ENCODE measurements around the gene RNU5D-1. TPM values are rescaled to one million over a fixed set of nuclear protein-coding genes. Genes with fewer than 3 reads are reported as not detected.
A peak's percentile ranks its signal among the peaks of the same experiment; 100 is the strongest.
"Not testable (repeated sequence)": the region's sequence is repeated elsewhere in the genome, so short reads cannot be mapped to it uniquely, and the experiment has no call there.

The RNU5D-1 gene
- total RNA-seq: not detected
- polyA plus RNA-seq: not detected
- total RNA-seq: 1.3 to 7.1 (median 3.9) reads per million in 6 experiments

GRCh38 chr1:44730741-44731512 lies at the start of gene RNU5D-1:
TSS of gene RNU5D-1 (minus strand) at chr1:44731170.
- H3K27me3 Mint-ChIP-seq: no peaks in the 10 kb centered on the region
- no peaks in the 10 kb centered on the region for H3K9me3 Mint-ChIP-seq
- peak within 1 kb of the TSS; percentile 53 to 89 (median 80) for H3K4me3 Mint-ChIP-seq
- H3K27ac Mint-ChIP-seq: peak within 1 kb of the TSS; percentile 96 to 100 (median 99)
- peak; percentile 84 to 96 (median 90) for DNase-seq
- ATAC-seq: peak; percentile 80 to 83
- POLR2A ChIA-PET: interaction anchor here (0.6 to 11.7 kb wide), 36 partner anchors 9 to 1874 kb away, joined by 3 to 143 read pairs (median 4); partner anchors contain the start of genes BTBD19, DYNLT4, GPBP1L1 and HECTD3
- no peaks in the 10 kb centered on the region for H3K36me3 Mint-ChIP-seq
- H3K4me1 Mint-ChIP-seq: peaks cover 19 to 40% (median 32%) of the 10 kb centered on the region in 4 donors

GRCh38 chr1:44780583-44781121 lies 49.7 kb upstream of the RNU5D-1 start:
- H3K9me3 Mint-ChIP-seq: no peaks in the 10 kb centered on the region

GRCh38 chr1:44778705-44779576 lies 48.0 kb upstream of the RNU5D-1 start:
- POLR2A ChIA-PET: interaction anchor here (0.6 to 5.3 kb wide), 3 partner anchors 8 to 680 kb away, joined by 3 to 109 read pairs (median 99); partner anchors contain the start of genes BEST4 and RNU5D-1
- no peak for DNase-seq
- H3K4me3 Mint-ChIP-seq: peak overlapping the region in 3 of 10 donors; percentile 34 to 72 (median 37)
- peaks cover 0 to 60% (median 18%) of the 10 kb centered on the region in 3 donors for H3K36me3 Mint-ChIP-seq
- ATAC-seq: no peak
- H3K27ac Mint-ChIP-seq: peak overlapping the region in 7 of 10 donors; percentile 7 to 95 (median 81)
- H3K27me3 Mint-ChIP-seq: no peaks in the 10 kb centered on the region
- H3K9me3 Mint-ChIP-seq: no peaks in the 10 kb centered on the region
- H3K4me1 Mint-ChIP-seq: peaks cover 26 to 53% (median 41%) of the 10 kb centered on the region in 4 donors

More at GRCh38 chr1:44780583-44781121, 49.7 kb upstream of the RNU5D-1 start:
- ATAC-seq: no peak
- H3K4me3 Mint-ChIP-seq: peak overlapping the region in 1 of 10 donors; percentile 24
- no peaks in the 10 kb centered on the region for H3K27me3 Mint-ChIP-seq
- POLR2A ChIA-PET: interaction anchor here (0.8 kb wide), 1 partner anchor 20 kb away, joined by 4 read pairs; the partner anchor contains the start of gene PLK3
- DNase-seq: no peak
- peaks cover 0 to 60% (median 18%) of the 10 kb centered on the region in 3 donors for H3K36me3 Mint-ChIP-seq
- H3K4me1 Mint-ChIP-seq: peaks cover 28 to 55% (median 46%) of the 10 kb centered on the region in 4 donors
- peak overlapping the region in 3 of 10 donors; percentile 38 to 68 (median 44) for H3K27ac Mint-ChIP-seq

- peaks cover 23 to 45% (median 35%) of the 10 kb centered on the region in 4 donors for H3K4me1 Mint-ChIP-seq
These were observed 47.1 kb upstream of the RNU5D-1 start for GRCh38 chr1:44777969-44778635.

GRCh38 chr1:44777547-44777946 lies 46.6 kb upstream of the RNU5D-1 start:
- no peaks in the 10 kb centered on the region for H3K9me3 Mint-ChIP-seq
- H3K36me3 Mint-ChIP-seq: peaks cover 0 to 60% (median 18%) of the 10 kb centered on the region in 3 donors
- H3K27ac Mint-ChIP-seq: peak overlapping the region; percentile 57 to 98 (median 86)
- ATAC-seq: no peak
- DNase-seq: no peak
- no peaks in the 10 kb centered on the region for H3K27me3 Mint-ChIP-seq
- POLR2A ChIA-PET: interaction anchor here (0.5 to 5.3 kb wide), 6 partner anchors 9 to 234 kb away, joined by 3 to 109 read pairs (median 43); partner anchors contain the start of genes BEST4, HECTD3, RNU5D-1 and UROD
- H3K4me1 Mint-ChIP-seq: peaks cover 23 to 42% (median 34%) of the 10 kb centered on the region in 4 donors
- H3K4me3 Mint-ChIP-seq: peak overlapping the region; percentile 51 to 97 (median 90)

More at GRCh38 chr1:44777969-44778635, 47.1 kb upstream of the RNU5D-1 start:
- no peaks in the 10 kb centered on the region for H3K9me3 Mint-ChIP-seq
- peaks cover 0 to 60% (median 18%) of the 10 kb centered on the region in 3 donors for H3K36me3 Mint-ChIP-seq
- H3K4me3 Mint-ChIP-seq: peak overlapping the region in 6 of 10 donors; percentile 6 to 97 (median 55)
- DNase-seq (no peak), ATAC-seq (no peak)
- POLR2A ChIA-PET: interaction anchor here (0.5 to 5.3 kb wide), 4 partner anchors 9 to 57 kb away, joined by 3 to 109 read pairs (median 68); partner anchors contain the start of genes BEST4 and RNU5D-1
- peak overlapping the region in 9 of 10 donors; percentile 24 to 97 (median 81) for H3K27ac Mint-ChIP-seq
- H3K27me3 Mint-ChIP-seq: no peaks in the 10 kb centered on the region

- H3K4me1 Mint-ChIP-seq: peaks cover 23 to 42% (median 34%) of the 10 kb centered on the region in 4 donors
- H3K27me3 Mint-ChIP-seq: no peaks in the 10 kb centered on the region
- POLR2A ChIA-PET: interaction anchor here (0.5 to 5.3 kb wide), 18 partner anchors 10 to 808 kb away, joined by 4 to 109 read pairs (median 13); partner anchors contain the start of genes ARMH1, BEST4, BTBD19 and DYNLT4
- no peaks in the 10 kb centered on the region for H3K9me3 Mint-ChIP-seq
- peak overlapping the region; percentile 92 to 99 (median 96) for H3K27ac Mint-ChIP-seq
- DNase-seq (no peak), ATAC-seq (no peak)
- H3K4me3 Mint-ChIP-seq: peak overlapping the region; percentile 84 to 100 (median 93)
- peaks cover 0 to 56% (median 18%) of the 10 kb centered on the region in 3 donors for H3K36me3 Mint-ChIP-seq
These were observed 45.7 kb upstream of the RNU5D-1 start for GRCh38 chr1:44776730-44777068.

GRCh38 chr1:44775930-44776729 lies 45.2 kb upstream of the RNU5D-1 start:
- POLR2A ChIA-PET: interaction anchor here (0.5 to 5.3 kb wide), 35 partner anchors 9 to 1386 kb away, joined by 3 to 109 read pairs (median 6); partner anchors contain the start of genes ARMH1, BEST4, BTBD19 and CCDC163
- Mint-ChIP-seq H3K4me3 (peak overlapping the region; percentile 84 to 100 (median 93)), H3K27ac (peak overlapping the region; percentile 92 to 99 (median 96)), H3K9me3 (no peaks in the 10 kb centered on the region), H3K27me3 (no peaks in the 10 kb centered on the region), H3K36me3 (peaks cover 0 to 51% (median 16%) of the 10 kb centered on the region in 3 donors), H3K4me1 (peaks cover 23 to 42% (median 34%) of the 10 kb centered on the region in 4 donors)
- peak in 3 of 10 donors; percentile 12 to 40 (median 33) for DNase-seq
- peak; percentile 28 to 49 for ATAC-seq

GRCh38 chr1:44775078-44775929 lies 44.3 kb upstream of the RNU5D-1 start, which contains the start of gene RPS8:
TSS of gene RPS8 (plus strand) at chr1:44775540. CDS start at chr1:44775597, 57 bp downstream.
- H3K4me1 Mint-ChIP-seq: peaks cover 23 to 42% (median 34%) of the 10 kb centered on the region in 4 donors
- POLR2A ChIA-PET: interaction anchor here (0.5 to 5.3 kb wide), 38 partner anchors 9 to 1385 kb away, joined by 3 to 109 read pairs (median 5); partner anchors contain the start of genes ARMH1, BEST4, BTBD19 and CCDC163
- no peaks in the 10 kb centered on the region for H3K9me3 Mint-ChIP-seq
- peaks cover 0 to 44% (median 9%) of the 10 kb centered on the region in 3 donors for H3K36me3 Mint-ChIP-seq
- peak within 1 kb of the TSS; percentile 84 to 100 (median 93) for H3K4me3 Mint-ChIP-seq
- DNase-seq: peak; percentile 67 to 95 (median 87)
- H3K27ac Mint-ChIP-seq: peak within 1 kb of the TSS; percentile 92 to 99 (median 96)
- H3K27me3 Mint-ChIP-seq: no peaks in the 10 kb centered on the region
- ATAC-seq: peak; percentile 82 to 83

- POLR2A ChIA-PET: interaction anchor here (0.8 to 2.2 kb wide), 5 partner anchors 9 to 54 kb away, joined by 3 to 10 read pairs (median 5); partner anchors contain the start of genes RNU5D-1 and RPS8
- H3K4me3 Mint-ChIP-seq, H3K27me3 Mint-ChIP-seq, H3K9me3 Mint-ChIP-seq, H3K36me3 Mint-ChIP-seq, H3K4me1 Mint-ChIP-seq, H3K27ac Mint-ChIP-seq, DNase-seq, ATAC-seq: not testable (repeated sequence)
These were observed 35.5 kb upstream of the RNU5D-1 start for GRCh38 chr1:44766421-44766820.

Data from naive thymus-derived CD8-positive, alpha-beta T cell (primary cell).